ENCODE data around the gene CACNB3.

Gene CACNB3

GRCh38 chr12:48788854-48789775 is 29.2 kb upstream of the CACNB3 start, which contains the start of gene ADCY6:
ADCY6 (minus strand) TSS chr12:48789089; CDS start chr12:48783434, 5,655 bp downstream.
- no peak for DNase-seq

GRCh38 chr12:48789858-48790326 is 28.4 kb upstream of the CACNB3 start:
- no peak for DNase-seq

- DNase-seq = no peak
Observed at GRCh38 chr12:48793696-48794095, 24.6 kb upstream of the CACNB3 start.

- DNase-seq = no peak
Observed at GRCh38 chr12:48794870-48795269, 23.4 kb upstream of the CACNB3 start.

- no peak for DNase-seq
Observed at GRCh38 chr12:48795550-48796455, 22.5 kb upstream of the CACNB3 start.

- no peak for DNase-seq
Observed at GRCh38 chr12:48796976-48797375, 21.3 kb upstream of the CACNB3 start.

- DNase-seq = no peak
Observed at GRCh38 chr12:48800457-48800856, 17.8 kb upstream of the CACNB3 start.

GRCh38 chr12:48800971-48801370 is 17.3 kb upstream of the CACNB3 start:
- no peak for DNase-seq

GRCh38 chr12:48803675-48804074 is 14.6 kb upstream of the CACNB3 start:
- DNase-seq = no peak

- no peak for DNase-seq
Observed at GRCh38 chr12:48807981-48808380, 10.3 kb upstream of the CACNB3 start.

- DNase-seq = no peak
Observed at GRCh38 chr12:48810903-48811431, 7.3 kb upstream of the CACNB3 start.

GRCh38 chr12:48811437-48812090 is 6.7 kb upstream of the CACNB3 start:
- no peak for DNase-seq

GRCh38 chr12:48812389-48812788 is 5.9 kb upstream of the CACNB3 start:
- no peak for DNase-seq

- DNase-seq = no peak
Observed at GRCh38 chr12:48813465-48814261, 4.6 kb upstream of the CACNB3 start.

- no peak for DNase-seq
Observed at GRCh38 chr12:48814262-48815125, 3.8 kb upstream of the CACNB3 start.

- peak; percentile 28 for DNase-seq
Observed at GRCh38 chr12:48815126-48816110, 2.9 kb upstream of the CACNB3 start.

- DNase-seq = no peak
Observed at GRCh38 chr12:48816143-48816854, 2.0 kb upstream of the CACNB3 start.

GRCh38 chr12:48818831-48819590 is 715 bp downstream of the CACNB3 start:
- DNase-seq = no peak
